ENCODE data around the gene DEGS2.

DNA sequence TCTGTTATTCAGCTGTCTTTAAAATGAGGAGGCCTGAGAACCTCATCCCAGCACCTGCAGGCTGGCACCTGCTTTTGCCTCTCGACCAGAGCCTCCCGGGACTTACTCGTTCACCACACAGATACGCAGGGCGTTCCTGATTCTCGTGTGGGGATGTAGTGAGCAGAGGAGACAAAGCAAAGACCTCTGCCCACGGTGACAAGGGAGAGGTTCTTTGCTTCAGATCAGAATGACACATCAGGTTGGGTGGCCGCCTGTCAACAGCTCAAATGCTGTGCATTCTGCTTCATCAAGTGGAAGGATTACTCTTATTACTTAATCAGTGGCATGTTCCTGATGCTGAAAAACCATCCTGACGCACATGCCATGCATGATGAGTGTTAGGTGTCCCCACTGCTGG is 24.4 kb downstream of the DEGS2 start:
- TF ChIP-seq POLR2A (IDR thresholded peaks at IDR 0.05) (no peak), POLR2AphosphoS5 (IDR thresholded peaks at IDR 0.05) (no peak), EP300 (IDR thresholded peaks at IDR 0.05) (no peak)
- TF ChIP-seq, protein P1, sequence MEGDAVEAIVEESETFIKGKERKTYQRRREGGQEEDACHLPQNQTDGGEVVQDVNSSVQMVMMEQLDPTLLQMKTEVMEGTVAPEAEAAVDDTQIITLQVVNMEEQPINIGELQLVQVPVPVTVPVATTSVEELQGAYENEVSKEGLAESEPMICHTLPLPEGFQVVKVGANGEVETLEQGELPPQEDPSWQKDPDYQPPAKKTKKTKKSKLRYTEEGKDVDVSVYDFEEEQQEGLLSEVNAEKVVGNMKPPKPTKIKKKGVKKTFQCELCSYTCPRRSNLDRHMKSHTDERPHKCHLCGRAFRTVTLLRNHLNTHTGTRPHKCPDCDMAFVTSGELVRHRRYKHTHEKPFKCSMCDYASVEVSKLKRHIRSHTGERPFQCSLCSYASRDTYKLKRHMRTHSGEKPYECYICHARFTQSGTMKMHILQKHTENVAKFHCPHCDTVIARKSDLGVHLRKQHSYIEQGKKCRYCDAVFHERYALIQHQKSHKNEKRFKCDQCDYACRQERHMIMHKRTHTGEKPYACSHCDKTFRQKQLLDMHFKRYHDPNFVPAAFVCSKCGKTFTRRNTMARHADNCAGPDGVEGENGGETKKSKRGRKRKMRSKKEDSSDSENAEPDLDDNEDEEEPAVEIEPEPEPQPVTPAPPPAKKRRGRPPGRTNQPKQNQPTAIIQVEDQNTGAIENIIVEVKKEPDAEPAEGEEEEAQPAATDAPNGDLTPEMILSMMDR (IDR thresholded peaks at IDR 0.05): no peak

All from gastroesophageal sphincter (tissue), 3 donors.